ENCODE data around the gene CSN2. TPM values are rescaled to one million over a fixed set of nuclear protein-coding genes. Genes with fewer than 3 reads are reported as not detected.
"Not testable (repeated sequence)": the region's sequence is repeated elsewhere in the genome, so short reads cannot be mapped to it uniquely, and the experiment has no call there.

Gene CSN2
- total and polyA plus RNA-seq, 10 of the 15 experiments (the other 5 are each of a cell fraction or from before 2014, with no cell fraction given): not detected

- CTCF ChIA-PET: interaction anchor here (1.0 kb wide), 1 partner anchor 16 kb away, joined by 3 read pairs; no protein-coding TSS in a partner anchor
- Histone ChIP-seq H3K36me3 (ENCODE audit: control insufficient read depth in 2 of 2, insufficient read depth in 2 of 2, low read length in 1 of 2) (no peaks in the 10 kb centered on the region), H3K9me3 (replicated peaks; ENCODE audit: control insufficient read depth, insufficient read depth, low read length) (no peaks in the 10 kb centered on the region), H2AFZ (ENCODE audit: control insufficient read depth, low read depth, low read length) (no peak within 1 kb of the TSS), H4K20me1 (ENCODE audit: control insufficient read depth, insufficient read depth) (no peaks in the 10 kb centered on the region), H3K4me1 (ENCODE audit: control insufficient read depth, insufficient read depth, low read length) (no peaks in the 10 kb centered on the region), H3K4me3 (no peak within 1 kb of the TSS), H3K79me2 (ENCODE audit: control insufficient read depth, insufficient read depth, low read length) (no peaks in the 10 kb centered on the region), H3K27ac (ENCODE audit: control insufficient read depth, insufficient read depth) (no peak within 1 kb of the TSS), H3K4me2 (ENCODE audit: control insufficient read depth, insufficient read depth) (no peak within 1 kb of the TSS), H3K9ac (ENCODE audit: control insufficient read depth, insufficient read depth, low read length) (no peak within 1 kb of the TSS), H3K27me3 (replicated peaks in 1 of 2; ENCODE audit: control insufficient read depth in 2 of 2, insufficient read depth in 2 of 2, low read length in 1 of 2) (no peaks in the 10 kb centered on the region)
- intact Hi-C loops (cut with micrococcal nuclease; ENCODE audit: unreplicated experiment): no loop called here
- 68% methylated on average over 3 of the region's 3 CpGs for WGBS (ENCODE audit: insufficient coverage, insufficient replicate concordance, low lambda C conversion rate, missing lambda C conversion rate)
- RAD21 ChIA-PET (ENCODE audit: unreplicated experiment): no interaction called here
- TF ChIP-seq, protein P1, sequence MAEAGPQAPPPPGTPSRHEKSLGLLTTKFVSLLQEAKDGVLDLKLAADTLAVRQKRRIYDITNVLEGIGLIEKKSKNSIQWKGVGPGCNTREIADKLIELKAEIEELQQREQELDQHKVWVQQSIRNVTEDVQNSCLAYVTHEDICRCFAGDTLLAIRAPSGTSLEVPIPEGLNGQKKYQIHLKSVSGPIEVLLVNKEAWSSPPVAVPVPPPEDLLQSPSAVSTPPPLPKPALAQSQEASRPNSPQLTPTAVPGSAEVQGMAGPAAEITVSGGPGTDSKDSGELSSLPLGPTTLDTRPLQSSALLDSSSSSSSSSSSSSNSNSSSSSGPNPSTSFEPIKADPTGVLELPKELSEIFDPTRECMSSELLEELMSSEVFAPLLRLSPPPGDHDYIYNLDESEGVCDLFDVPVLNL (IDR thresholded peaks at IDR 0.05; ENCODE audit: low read depth, low read length): no peak
- TF ChIP-seq JUND (IDR thresholded peaks at IDR 0.05; ENCODE audit: low read depth, low read length) (no peak), NFYB (IDR thresholded peaks at IDR 0.05; ENCODE audit: insufficient read depth, low read depth, low read length) (no peak), HDAC6 (IDR thresholded peaks at IDR 0.05; ENCODE audit: unreplicated experiment) (no peak), POLR2AphosphoS5 (IDR thresholded peaks at IDR 0.05; ENCODE audit: low read length) (no peak)
- TF ChIP-seq, protein P2, sequence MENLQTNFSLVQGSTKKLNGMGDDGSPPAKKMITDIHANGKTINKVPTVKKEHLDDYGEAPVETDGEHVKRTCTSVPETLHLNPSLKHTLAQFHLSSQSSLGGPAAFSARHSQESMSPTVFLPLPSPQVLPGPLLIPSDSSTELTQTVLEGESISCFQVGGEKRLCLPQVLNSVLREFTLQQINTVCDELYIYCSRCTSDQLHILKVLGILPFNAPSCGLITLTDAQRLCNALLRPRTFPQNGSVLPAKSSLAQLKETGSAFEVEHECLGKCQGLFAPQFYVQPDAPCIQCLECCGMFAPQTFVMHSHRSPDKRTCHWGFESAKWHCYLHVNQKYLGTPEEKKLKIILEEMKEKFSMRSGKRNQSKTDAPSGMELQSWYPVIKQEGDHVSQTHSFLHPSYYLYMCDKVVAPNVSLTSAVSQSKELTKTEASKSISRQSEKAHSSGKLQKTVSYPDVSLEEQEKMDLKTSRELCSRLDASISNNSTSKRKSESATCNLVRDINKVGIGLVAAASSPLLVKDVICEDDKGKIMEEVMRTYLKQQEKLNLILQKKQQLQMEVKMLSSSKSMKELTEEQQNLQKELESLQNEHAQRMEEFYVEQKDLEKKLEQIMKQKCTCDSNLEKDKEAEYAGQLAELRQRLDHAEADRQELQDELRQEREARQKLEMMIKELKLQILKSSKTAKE (IDR thresholded peaks at IDR 0.05; ENCODE audit: low read depth, poor library complexity, severe bottlenecking): no peak
- POLR2A ChIA-PET: no interaction called here
- SMC1A ChIA-PET (ENCODE audit: uncharacterized antibody, unreplicated experiment): no interaction called here
- DNase-seq (ENCODE audit: low read depth, low spot score) (no peak), ATAC-seq (no peak), FAIRE-seq (no peak)
- no TSS peak for BruUV-seq (replicated peaks)
- in situ Hi-C loops (cut with MboI): no loop called here
Observed at GRCh38 chr4:69930768-69931167, 34.8 kb downstream of the CSN2 start, which contains the start of gene CSN1S1. TSS of gene CSN1S1 (plus strand) at chr4:69931068. CDS start at chr4:69932556, 1,488 bp downstream.

GRCh38 chr4:69923782-69924410 is 41.6 kb downstream of the CSN2 start:
- DNase-seq (ENCODE audit: low read depth, low spot score); POLR2A ChIA-PET; H3K9ac ChIP-seq (ENCODE audit: control insufficient read depth, insufficient read depth, low read length); H3K4me2 ChIP-seq (ENCODE audit: control insufficient read depth, insufficient read depth); H4K20me1 ChIP-seq (ENCODE audit: control insufficient read depth, insufficient read depth); CTCF ChIA-PET; H3K27me3 ChIP-seq (replicated peaks in 1 of 2; ENCODE audit: control insufficient read depth in 2 of 2, insufficient read depth in 2 of 2, low read length in 1 of 2); H3K79me2 ChIP-seq (ENCODE audit: control insufficient read depth, insufficient read depth, low read length); H3K4me3 ChIP-seq; intact Hi-C loops (cut with micrococcal nuclease; ENCODE audit: unreplicated experiment); H3K36me3 ChIP-seq (ENCODE audit: control insufficient read depth in 2 of 2, insufficient read depth in 2 of 2, low read length in 1 of 2); in situ Hi-C loops (cut with MboI); SMC1A ChIA-PET (ENCODE audit: uncharacterized antibody, unreplicated experiment); H3K9me3 ChIP-seq (replicated peaks; ENCODE audit: control insufficient read depth, insufficient read depth, low read length); ATAC-seq; RAD21 ChIA-PET (ENCODE audit: unreplicated experiment); BruUV-seq (replicated peaks); H3K27ac ChIP-seq (ENCODE audit: control insufficient read depth, insufficient read depth); H2AFZ ChIP-seq (ENCODE audit: control insufficient read depth, low read depth, low read length); H3K4me1 ChIP-seq (ENCODE audit: control insufficient read depth, insufficient read depth, low read length); FAIRE-seq: not testable (repeated sequence)
- 72% methylated on average over 32 of the region's 33 CpGs for WGBS (ENCODE audit: insufficient coverage, insufficient replicate concordance, low lambda C conversion rate, missing lambda C conversion rate)

Measured in GM12878 (cell line).